Liver (tissue), 9 donors: ENCODE results near the gene PITPNM3. TPM values are rescaled to one million over a fixed set of nuclear protein-coding genes. Genes with fewer than 3 reads are reported as not detected.

Experiments
- DNase-seq: peaks from one replicate; pipeline ENCODE4 v3.0.0-alpha.2; 2017; ENCODE audit warnings: low spot score
- H3K27ac ChIP-seq, 2 donors: one replicate each; pipeline ENCODE4 v1.7.0; 2013; ENCODE audit warnings: inconsistent platforms in 2 of 2, low read length in 2 of 2, control low read depth in 1 of 2, low read depth in 1 of 2, mild to moderate bottlenecking in 1 of 2
- H3K27me3 ChIP-seq, 4 donors: one replicate each; pipeline versions ENCODE4 v1.6.1 to v1.7.0; 2013; ENCODE audit warnings: low read length in 3 of 4, inconsistent platforms in 1 of 4, mild to moderate bottlenecking in 1 of 4, moderate library complexity in 1 of 4; ENCODE audit not compliant: control insufficient read depth in 4 of 4, insufficient read depth in 4 of 4
- H3K36me3 ChIP-seq, 4 donors: one replicate each; pipeline versions ENCODE4 v1.6.1 to v1.7.0; 2013; ENCODE audit warnings: low read length in 3 of 4, mild to moderate bottlenecking in 3 of 4, low read depth in 1 of 4, moderate library complexity in 1 of 4; ENCODE audit not compliant: control insufficient read depth in 4 of 4, insufficient read depth in 3 of 4
- H3K4me1 ChIP-seq, 4 donors: one replicate each; pipeline versions ENCODE4 v1.6.1 to v1.7.0; 2013; ENCODE audit warnings: low read length in 3 of 4, mild to moderate bottlenecking in 3 of 4, moderate library complexity in 1 of 4; ENCODE audit not compliant: control insufficient read depth in 4 of 4, insufficient read depth in 4 of 4
- H3K4me3 ChIP-seq, 3 donors: one replicate each; pipeline versions ENCODE4 v1.6.1 to v1.7.0; 2013; ENCODE audit warnings: low read length in 3 of 3, control low read depth in 1 of 3, low read depth in 1 of 3, mild to moderate bottlenecking in 1 of 3
- H3K9ac ChIP-seq, 2 donors: one replicate each; pipeline ENCODE4 v1.7.0; 2013; ENCODE audit warnings: low read length in 2 of 2, mild to moderate bottlenecking in 2 of 2, moderate library complexity in 2 of 2, control low read depth in 1 of 2, low read depth in 1 of 2
- H3K9me3 ChIP-seq, 4 donors: one replicate each; pipeline versions ENCODE4 v1.6.1 to v1.7.0; 2013; ENCODE audit warnings: low read length in 3 of 4; ENCODE audit not compliant: control insufficient read depth in 4 of 4
- ATF3 ChIP-seq: IDR thresholded peaks from 2 replicates; pipeline ENCODE4 v1.6.1; 2016; ENCODE audit warnings: antibody characterized with exemption
- EGR1 ChIP-seq, 2 donors: IDR thresholded peaks; 2 replicates each; pipeline ENCODE4 v1.6.1; 2016 to 2018; ENCODE audit warnings: antibody characterized with exemption in 2 of 2, low read depth in 2 of 2
- FOXA1 ChIP-seq: IDR thresholded peaks from 2 replicates; pipeline ENCODE4 v1.6.1; 2016; ENCODE audit warnings: antibody characterized with exemption
- FOXA2 ChIP-seq: IDR thresholded peaks from 2 replicates; pipeline ENCODE4 v1.6.1; 2016; ENCODE audit warnings: antibody characterized with exemption
- GABPA ChIP-seq, 2 donors: IDR thresholded peaks in 1 of 2; conservative IDR thresholded peaks in 1 of 2; 2 replicates each; pipeline ENCODE4 v1.6.1; 2016; ENCODE audit warnings: antibody characterized with exemption in 2 of 2, mild to moderate bottlenecking in 1 of 2, moderate library complexity in 1 of 2
- HNF4A ChIP-seq, 2 donors: conservative IDR thresholded peaks; 2 replicates each; pipeline ENCODE4 v1.6.1; 2016; ENCODE audit warnings: antibody characterized with exemption in 2 of 2, mild to moderate bottlenecking in 2 of 2
- JUND ChIP-seq, 2 donors: IDR thresholded peaks; 2 replicates each; pipeline ENCODE4 v1.6.1; 2016; ENCODE audit warnings: antibody characterized with exemption in 2 of 2
- MAX ChIP-seq: IDR thresholded peaks from 2 replicates; pipeline ENCODE4 v1.6.1; 2016; ENCODE audit warnings: antibody characterized with exemption
- NR2F2 ChIP-seq: IDR thresholded peaks from 2 replicates; pipeline ENCODE4 v1.6.1; 2016; ENCODE audit warnings: antibody characterized with exemption
- REST ChIP-seq: IDR thresholded peaks from 2 replicates; pipeline ENCODE4 v1.6.1; 2016; ENCODE audit warnings: antibody characterized with exemption, mild to moderate bottlenecking
- SP1 ChIP-seq: IDR thresholded peaks from 2 replicates; pipeline ENCODE4 v1.6.1; 2018; ENCODE audit warnings: antibody characterized with exemption, mild to moderate bottlenecking
- TAF1 ChIP-seq: conservative IDR thresholded peaks from 2 replicates; pipeline ENCODE4 v1.6.1; 2016; ENCODE audit warnings: antibody characterized with exemption, mild to moderate bottlenecking
- YY1 ChIP-seq: IDR thresholded peaks from 2 replicates; pipeline ENCODE4 v1.6.1; 2016; ENCODE audit warnings: antibody characterized with exemption, mild to moderate bottlenecking
- WGBS: extraction: QIAGEN DNeasy Blood & Tissue Kit; methylation state at CpG from one replicate; pipeline ENCODE4 v1.1.7; 2013; 5-methylcytosine and 5-hydroxymethylcytosine counted together
- polyA plus RNA-seq, 2 donors: library from polyadenylated mRNA; stranded (reverse) in 1 of 2; unstranded in 1 of 2; fragments of 200-250 nt in 1 of 2; fragments of >200 nt in 1 of 2; fragmentation: Nextera tagmentation in 1 of 2; extraction: Ambion mirVana in 1 of 2; gene quantifications; one replicate each; pipeline versions ENCODE4 v1.2.1 to v1.2.3, GENCODE V29; 2013 to 2015
- total RNA-seq, 2 donors: library from RNA; depleted of rRNA; stranded (reverse); fragments of >200 nt; gene quantifications; one replicate each; pipeline ENCODE4 v1.2.3, GENCODE V29; 2014
- TF ChIP-seq, protein P1 (sequence below): IDR thresholded peaks from 2 replicates; pipeline ENCODE4 v1.6.1; 2016; ENCODE audit warnings: antibody characterized with exemption
- TF ChIP-seq, protein P2 (sequence below): fragments of 150-350 bp; IDR thresholded peaks from 2 replicates; pipeline ENCODE4 v1.5.1; 2017; ENCODE audit warnings: improper control_type of control experiment, low read depth, low read length; ENCODE audit not compliant: missing input control
- donor health status: healthy.
- donor health status: healthy.
- donor health status: healthy.
- donor health status: healthy.
- donor health status: healthy.

Gene PITPNM3
- total and polyA plus RNA-seq, 4 donors: 1.5 to 5.0 (median 1.8) TPM

DNA sequence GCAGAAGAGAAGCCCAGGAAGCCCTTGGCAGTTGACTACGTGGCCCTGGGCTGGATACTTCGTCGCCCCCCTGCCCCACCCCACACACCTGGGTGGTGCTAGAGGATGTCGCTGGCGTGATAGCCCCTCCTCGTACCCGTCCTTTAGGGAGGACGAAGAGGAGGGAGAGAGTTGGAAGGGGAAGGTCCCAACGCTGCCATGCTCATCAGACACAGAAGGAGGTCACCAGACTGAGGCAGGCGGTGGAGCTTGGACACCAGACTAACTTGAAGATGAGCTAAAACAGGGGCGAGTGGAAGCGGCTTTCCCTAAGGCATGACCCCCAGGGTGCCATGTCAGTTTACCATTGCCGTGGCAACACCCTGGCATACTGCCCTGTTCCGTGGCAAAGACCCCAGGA lies 132.4 kb downstream of the PITPNM3 start:
- Histone ChIP-seq H3K27me3 (no peaks in the 10 kb centered on the region), H3K27ac (no peak overlapping the region), H3K36me3 (no peaks in the 10 kb centered on the region), H3K4me1 (no peaks in the 10 kb centered on the region), H3K9me3 (no peaks in the 10 kb centered on the region), H3K4me3 (no peak overlapping the region), H3K9ac (no peak overlapping the region)
- DNase-seq: no peak
- 69% methylated on average over 14 of the region's 14 CpGs for WGBS
- no peak for TF ChIP-seq YY1
- no peak for TF ChIP-seq TAF1
- no peak for TF ChIP-seq HNF4A (conservative IDR thresholded peaks at IDR 0.05)
- no peak for TF ChIP-seq EGR1 (IDR thresholded peaks at IDR 0.05; ENCODE audit: low read depth in 2 of 2)
- no peak for TF ChIP-seq FOXA1
- no peak for TF ChIP-seq JUND (IDR thresholded peaks at IDR 0.05)
- TF ChIP-seq FOXA2: no peak
- no peak for TF ChIP-seq NR2F2
- no peak for TF ChIP-seq MAX

DNA sequence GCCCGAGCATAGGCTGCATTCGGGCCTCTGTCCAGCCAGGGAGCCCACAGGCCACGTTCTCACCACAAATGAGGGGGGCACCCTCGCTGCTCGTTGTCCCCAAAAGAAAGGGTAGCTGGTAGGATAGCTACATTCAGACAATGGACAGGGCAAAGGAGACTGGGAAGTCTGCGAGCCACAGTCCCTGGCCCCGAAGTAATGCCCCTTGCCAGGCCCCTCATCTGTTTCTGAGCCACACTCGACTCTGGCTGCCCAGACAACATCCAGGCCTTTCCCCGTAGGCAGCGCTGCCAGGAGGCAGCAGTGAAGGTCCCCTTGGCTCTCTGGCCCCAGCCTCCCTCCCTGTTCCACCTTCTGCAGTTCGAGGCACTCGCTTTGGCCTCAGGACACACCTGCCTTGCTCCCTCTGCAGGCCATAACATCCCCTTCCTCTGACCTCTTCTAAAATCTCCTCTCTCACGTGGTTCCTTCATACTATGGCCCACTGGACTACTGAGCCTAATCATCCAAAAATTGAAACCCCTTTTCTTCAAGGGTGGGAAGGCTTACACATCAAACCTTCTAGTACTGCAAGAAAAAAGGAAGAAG lies 133.6 kb downstream of the PITPNM3 start:
- Histone ChIP-seq H3K36me3 (no peaks in the 10 kb centered on the region), H3K9me3 (no peaks in the 10 kb centered on the region), H3K4me1 (no peaks in the 10 kb centered on the region), H3K4me3 (no peak overlapping the region), H3K9ac (no peak overlapping the region), H3K27me3 (no peaks in the 10 kb centered on the region), H3K27ac (no peak overlapping the region)
- 58% methylated on average over 13 of the region's 13 CpGs for WGBS
- TF ChIP-seq, protein P1, sequence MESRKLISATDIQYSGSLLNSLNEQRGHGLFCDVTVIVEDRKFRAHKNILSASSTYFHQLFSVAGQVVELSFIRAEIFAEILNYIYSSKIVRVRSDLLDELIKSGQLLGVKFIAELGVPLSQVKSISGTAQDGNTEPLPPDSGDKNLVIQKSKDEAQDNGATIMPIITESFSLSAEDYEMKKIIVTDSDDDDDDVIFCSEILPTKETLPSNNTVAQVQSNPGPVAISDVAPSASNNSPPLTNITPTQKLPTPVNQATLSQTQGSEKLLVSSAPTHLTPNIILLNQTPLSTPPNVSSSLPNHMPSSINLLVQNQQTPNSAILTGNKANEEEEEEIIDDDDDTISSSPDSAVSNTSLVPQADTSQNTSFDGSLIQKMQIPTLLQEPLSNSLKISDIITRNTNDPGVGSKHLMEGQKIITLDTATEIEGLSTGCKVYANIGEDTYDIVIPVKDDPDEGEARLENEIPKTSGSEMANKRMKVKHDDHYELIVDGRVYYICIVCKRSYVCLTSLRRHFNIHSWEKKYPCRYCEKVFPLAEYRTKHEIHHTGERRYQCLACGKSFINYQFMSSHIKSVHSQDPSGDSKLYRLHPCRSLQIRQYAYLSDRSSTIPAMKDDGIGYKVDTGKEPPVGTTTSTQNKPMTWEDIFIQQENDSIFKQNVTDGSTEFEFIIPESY: no peak
- no peak for TF ChIP-seq TAF1
- no peak for TF ChIP-seq ATF3
- no peak for TF ChIP-seq NR2F2
- DNase-seq: no peak

DNA sequence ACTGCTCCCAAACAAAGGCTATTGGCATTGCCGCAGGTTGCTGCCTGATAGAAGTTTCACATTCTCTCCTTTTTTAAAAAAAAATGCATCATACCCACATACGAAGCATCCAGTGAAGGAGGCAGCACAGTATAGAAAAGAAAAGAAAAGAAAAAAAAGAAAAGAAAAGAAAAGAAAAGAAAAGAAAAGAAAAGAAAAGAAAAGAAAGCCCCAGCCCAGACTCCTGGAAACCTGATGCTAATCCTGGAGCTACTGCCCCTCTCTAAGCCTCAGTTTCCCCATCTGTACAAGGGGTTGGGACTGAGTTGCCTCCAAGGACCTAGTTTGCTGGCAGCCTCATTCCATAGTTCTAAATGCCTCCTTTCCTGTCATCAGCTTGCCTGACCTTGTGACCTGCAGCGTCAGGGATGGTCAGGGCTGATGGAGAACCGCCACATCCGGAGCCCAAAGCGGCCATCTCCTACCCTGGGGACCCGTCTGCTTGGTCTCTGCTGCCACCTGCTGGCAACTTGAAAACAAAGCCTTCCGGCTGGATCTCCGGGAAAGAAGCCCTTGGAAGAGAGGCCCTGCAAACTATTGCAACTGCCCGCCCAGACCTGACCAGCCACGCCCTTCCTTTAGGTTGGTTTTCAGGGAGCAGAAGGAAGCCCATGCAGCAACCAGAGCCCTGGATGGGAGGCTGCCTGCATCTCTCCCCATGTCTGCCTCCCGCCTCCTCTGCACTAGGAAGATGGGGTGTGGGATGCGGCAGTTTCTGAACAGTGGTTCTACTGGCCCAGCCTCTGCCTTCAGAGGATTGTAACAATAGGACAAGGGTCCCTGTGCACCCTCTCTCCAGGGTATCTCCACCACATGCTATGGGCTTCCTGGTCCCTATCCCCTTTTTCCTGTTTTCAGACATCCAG lies 134.4 kb downstream of the PITPNM3 start:
- H3K27ac ChIP-seq: no peak overlapping the region
- no peaks in the 10 kb centered on the region for H3K36me3 ChIP-seq
- no peak overlapping the region for H3K4me3 ChIP-seq
- H3K4me1 ChIP-seq: no peaks in the 10 kb centered on the region
- no peak overlapping the region for H3K9ac ChIP-seq
- DNase-seq: peak; percentile 77
- H3K27me3 ChIP-seq: no peaks in the 10 kb centered on the region
- no peaks in the 10 kb centered on the region for H3K9me3 ChIP-seq
- 25% methylated on average over 13 of the region's 13 CpGs for WGBS
- TF ChIP-seq, protein P2, sequence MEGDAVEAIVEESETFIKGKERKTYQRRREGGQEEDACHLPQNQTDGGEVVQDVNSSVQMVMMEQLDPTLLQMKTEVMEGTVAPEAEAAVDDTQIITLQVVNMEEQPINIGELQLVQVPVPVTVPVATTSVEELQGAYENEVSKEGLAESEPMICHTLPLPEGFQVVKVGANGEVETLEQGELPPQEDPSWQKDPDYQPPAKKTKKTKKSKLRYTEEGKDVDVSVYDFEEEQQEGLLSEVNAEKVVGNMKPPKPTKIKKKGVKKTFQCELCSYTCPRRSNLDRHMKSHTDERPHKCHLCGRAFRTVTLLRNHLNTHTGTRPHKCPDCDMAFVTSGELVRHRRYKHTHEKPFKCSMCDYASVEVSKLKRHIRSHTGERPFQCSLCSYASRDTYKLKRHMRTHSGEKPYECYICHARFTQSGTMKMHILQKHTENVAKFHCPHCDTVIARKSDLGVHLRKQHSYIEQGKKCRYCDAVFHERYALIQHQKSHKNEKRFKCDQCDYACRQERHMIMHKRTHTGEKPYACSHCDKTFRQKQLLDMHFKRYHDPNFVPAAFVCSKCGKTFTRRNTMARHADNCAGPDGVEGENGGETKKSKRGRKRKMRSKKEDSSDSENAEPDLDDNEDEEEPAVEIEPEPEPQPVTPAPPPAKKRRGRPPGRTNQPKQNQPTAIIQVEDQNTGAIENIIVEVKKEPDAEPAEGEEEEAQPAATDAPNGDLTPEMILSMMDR: peak; percentile 86
- TF ChIP-seq FOXA2 (no peak), HNF4A (conservative IDR thresholded peaks at IDR 0.05) (no peak), GABPA (IDR thresholded peaks at IDR 0.05 in 1 of 2, conservative IDR thresholded peaks at IDR 0.05 in 1 of 2) (no peak), ATF3 (no peak), REST (no peak), SP1 (no peak)
- TF ChIP-seq, protein P1: no peak
